IMR-90 (cell line): Measurements from ENCODE around the gene SERPINA10. TPM values are rescaled to one million over a fixed set of nuclear protein-coding genes. Genes with fewer than 3 reads are reported as not detected.

Experiments used
- ATAC-seq: fragments of 200-7000 bp; cut with Tn5 transposase; 2 replicates; pipeline ENCODE4 v1.9.1; 2020; ENCODE audit warnings: low read depth, mild to moderate bottlenecking, moderate library complexity
- BruUV-seq: library from RNA; stranded (reverse); fragments of 400-500 nt; replicated peaks from 2 replicates; lab custom pipeline; 2021; lab: Mats Ljungman, UMichigan
- CTCF ChIA-PET: fragments of 300-600 bp; formaldehyde crosslinking; extraction: SDS; loops from one replicate; lab custom pipeline; 2021; ENCODE audit warnings: antibody characterized with exemption; lab: Yijun Ruan, JAX
- POLR2A ChIA-PET: fragments of 300-600 bp; sonication (Branson Sonifier 250); formaldehyde crosslinking; loops from one replicate; lab custom pipeline; 2022; ENCODE audit warnings: antibody characterized with exemption; ENCODE audit not compliant: unreplicated experiment; lab: Charles Lee
- DNase-seq: peaks from one replicate; pipeline ENCODE4 v3.0.0; 2013
- H2AFZ ChIP-seq: replicated peaks from 2 replicates; pipeline ENCODE3; 2013; ENCODE audit warnings: low read length, mild to moderate bottlenecking; ENCODE audit not compliant: poor library complexity
- H2AK5ac ChIP-seq: 2 replicates; pipeline ENCODE4 v1.6.1; 2013; ENCODE audit warnings: low read depth, low read length, inconsistent platforms
- H2AK9ac ChIP-seq: replicated peaks from 2 replicates; pipeline ENCODE3; 2013; ENCODE audit warnings: mild to moderate bottlenecking, low read depth, low read length, moderate library complexity; ENCODE audit not compliant: poor library complexity
- H2BK120ac ChIP-seq: 2 replicates; pipeline ENCODE4 v1.6.1; 2013; ENCODE audit warnings: low read depth, low read length, inconsistent platforms
- H2BK15ac ChIP-seq: 3 replicates; pipeline ENCODE4 v1.6.1; 2013; ENCODE audit warnings: low read depth, low read length, inconsistent platforms
- H2BK20ac ChIP-seq: 2 replicates; pipeline ENCODE4 v1.6.1; 2013; ENCODE audit warnings: low read depth, mild to moderate bottlenecking, inconsistent platforms, low read length, moderate library complexity
- H2BK5ac ChIP-seq: 2 replicates; pipeline ENCODE4 v1.6.1; 2013; ENCODE audit warnings: mild to moderate bottlenecking, low read depth, low read length, inconsistent platforms; ENCODE audit not compliant: poor library complexity, severe bottlenecking
- H3K14ac ChIP-seq: replicated peaks from 2 replicates; pipeline ENCODE4 v1.6.1; 2013; ENCODE audit warnings: low read depth, low read length, inconsistent platforms
- H3K18ac ChIP-seq: 2 replicates; pipeline ENCODE4 v1.6.1; 2013; ENCODE audit warnings: low read depth, low read length, control low read depth
- H3K23ac ChIP-seq: 2 replicates; pipeline ENCODE4 v1.6.1; 2013; ENCODE audit warnings: low read depth, low read length, inconsistent platforms
- H3K27ac ChIP-seq: 2 replicates; pipeline ENCODE4 v1.5.1; 2013; ENCODE audit warnings: mild to moderate bottlenecking, control low read depth, low read length; ENCODE audit not compliant: insufficient read depth
- H3K27me3 ChIP-seq: 2 replicates; pipeline ENCODE4 v1.6.1; 2013; ENCODE audit warnings: low read length; ENCODE audit not compliant: control insufficient read depth, insufficient read depth
- H3K36me3 ChIP-seq: 2 replicates; pipeline ENCODE4 v1.6.1; 2013; ENCODE audit warnings: low read length, mixed read lengths; ENCODE audit not compliant: control insufficient read depth, insufficient read depth
- H3K4ac ChIP-seq: 2 replicates; pipeline ENCODE4 v1.6.1; 2013; ENCODE audit warnings: low read depth, low read length, inconsistent platforms
- H3K4me1 ChIP-seq: 2 replicates; pipeline ENCODE4 v1.6.1; 2013; ENCODE audit warnings: low read length, mixed read lengths; ENCODE audit not compliant: control insufficient read depth, insufficient read depth
- H3K4me2 ChIP-seq: 2 replicates; pipeline ENCODE4 v1.6.1; 2013; ENCODE audit warnings: low read depth, mild to moderate bottlenecking, control low read depth, low read length, moderate library complexity
- H3K4me3 ChIP-seq: 2 replicates; pipeline ENCODE4 v1.5.1; 2013; ENCODE audit warnings: low read depth, mild to moderate bottlenecking, control low read depth, low read length, moderate library complexity; ENCODE audit not compliant: insufficient read depth
- H3K56ac ChIP-seq: 2 replicates; pipeline ENCODE4 v1.6.1; 2013; ENCODE audit warnings: low read length, inconsistent platforms; ENCODE audit not compliant: insufficient read depth; ENCODE audit errors: extremely low read depth
- H3K79me1 ChIP-seq, 2 experiments: 2 replicates each; pipeline ENCODE4 v1.6.1; 2013; ENCODE audit warnings: low read length in 2 of 2, inconsistent platforms in 1 of 2, low read depth in 1 of 2
- H3K9ac ChIP-seq: 2 replicates; pipeline ENCODE4 v1.6.1; 2013; ENCODE audit warnings: low read depth, low read length, control low read depth
- H3K9me1 ChIP-seq: 2 replicates; pipeline ENCODE4 v1.6.1; 2013; ENCODE audit warnings: low read length, inconsistent platforms; ENCODE audit not compliant: insufficient read depth
- H3K9me3 ChIP-seq: 2 replicates; pipeline ENCODE4 v1.6.1; 2013; ENCODE audit warnings: low read length; ENCODE audit not compliant: control insufficient read depth, insufficient read depth
- H4K20me1 ChIP-seq: 2 replicates; pipeline ENCODE4 v1.6.1; 2013; ENCODE audit warnings: low read length, inconsistent platforms; ENCODE audit not compliant: insufficient read depth
- H4K5ac ChIP-seq: 2 replicates; pipeline ENCODE4 v1.6.1; 2013; ENCODE audit warnings: mild to moderate bottlenecking, low read depth, low read length, control low read depth
- H4K8ac ChIP-seq, 2 experiments: 2 replicates each; pipeline ENCODE4 v1.6.1; 2013; ENCODE audit warnings: low read depth in 2 of 2, low read length in 2 of 2, control low read depth in 1 of 2, inconsistent platforms in 1 of 2
- H4K91ac ChIP-seq: 2 replicates; pipeline ENCODE4 v1.6.1; 2013; ENCODE audit warnings: low read depth, low read length, inconsistent platforms; ENCODE audit not compliant: insufficient read depth
- CEBPB ChIP-seq: IDR thresholded peaks from 2 replicates; pipeline ENCODE4 v1.6.1; 2012; ENCODE audit warnings: low read depth, low read length, improper control_type of control experiment
- CHD1 ChIP-seq: IDR thresholded peaks from 2 replicates; pipeline ENCODE4 v1.6.1; 2012; ENCODE audit warnings: low read depth, low read length, improper control_type of control experiment
- CTCF ChIP-seq: conservative IDR thresholded peaks from 2 replicates; pipeline ENCODE4 v1.5.1; 2012; ENCODE audit warnings: mild to moderate bottlenecking, low read depth, low read length, improper control_type of control experiment
- ELK1 ChIP-seq: fragments of 150-350 bp; IDR thresholded peaks from 2 replicates; pipeline ENCODE4 v1.6.1; 2016; ENCODE audit warnings: low read depth, mild to moderate bottlenecking, low read length, moderate library complexity, borderline replicate concordance
- FOS ChIP-seq: fragments of 150-350 bp; IDR thresholded peaks from 2 replicates; pipeline ENCODE4 v1.6.1; 2016; ENCODE audit warnings: low read depth, low read length
- MAFK ChIP-seq: IDR thresholded peaks from 2 replicates; pipeline ENCODE4 v1.6.1; 2012; ENCODE audit warnings: low read depth, low read length, improper control_type of control experiment
- MAZ ChIP-seq: IDR thresholded peaks from 2 replicates; pipeline ENCODE4 v1.6.1; 2012; ENCODE audit warnings: low read depth, mild to moderate bottlenecking, low read length, improper control_type of control experiment, moderate library complexity, borderline replicate concordance
- MXI1 ChIP-seq: IDR thresholded peaks from 2 replicates; pipeline ENCODE4 v1.6.1; 2012; ENCODE audit warnings: low read depth, mild to moderate bottlenecking, low read length, moderate library complexity, borderline replicate concordance
- NFE2L2 ChIP-seq: fragments of 150-350 bp; IDR thresholded peaks from 2 replicates; pipeline ENCODE4 v1.6.1; 2016; ENCODE audit warnings: low read depth, mild to moderate bottlenecking, low read length
- POLR2A ChIP-seq: IDR thresholded peaks from 2 replicates; pipeline ENCODE4 v1.6.1; 2012; ENCODE audit warnings: mild to moderate bottlenecking, low read depth, low read length
- RAD21 ChIP-seq: IDR thresholded peaks from 2 replicates; pipeline ENCODE4 v1.6.1; 2012; ENCODE audit warnings: low read length, improper control_type of control experiment
- RFX5 ChIP-seq: IDR thresholded peaks from 2 replicates; pipeline ENCODE4 v1.8.0; 2012; ENCODE audit warnings: low read depth, mild to moderate bottlenecking, low read length, moderate library complexity
- SMC3 ChIP-seq: fragments of 150-350 bp; IDR thresholded peaks from 2 replicates; pipeline ENCODE4 v1.6.1; 2016; ENCODE audit warnings: low read depth, mild to moderate bottlenecking, antibody characterized with exemption, low read length, moderate library complexity
- USF2 ChIP-seq: fragments of 150-350 bp; IDR thresholded peaks from 2 replicates; pipeline ENCODE4 v1.6.1; 2017; ENCODE audit warnings: mild to moderate bottlenecking, antibody characterized with exemption, low read length, low read depth
- WGBS, 2 experiments: methylation state at CpG; one replicate each; pipeline versions ENCODE4 v1.1.5 to v1.1.7; 2013; ENCODE audit warnings: missing lambda C conversion rate in 2 of 2; ENCODE audit not compliant: insufficient read length in 1 of 2; ENCODE audit errors: extremely low coverage in 2 of 2; 5-methylcytosine and 5-hydroxymethylcytosine counted together
- dilution Hi-C: fragments of 300-500 bp; cut with HindIII; formaldehyde crosslinking; loops from one replicate; pipeline ENCODE4 v1.14.3; 2018; ENCODE audit warnings: low sequenced_read_pairs; ENCODE audit not compliant: unreplicated experiment
- in situ Hi-C: fragments of 300-500 bp; cut with MboI; formaldehyde crosslinking; loops from 3 replicates; pipeline ENCODE4 v1.14.3; 2019; ENCODE audit warnings: low sequenced_read_pairs, inconsistent platforms, mixed read lengths
- intact Hi-C: fragments of 100-400 bp; cut with micrococcal nuclease; formaldehyde crosslinking; loops from 2 replicates; pipeline ENCODE4 v1.10.0; 2022
- polyA plus RNA-seq, 3 experiments: library from polyadenylated mRNA; depleted of rRNA; stranded (reverse); fragments of >200 nt; gene quantifications; 2 replicates each; pipeline ENCODE4 v1.2.3, GENCODE V29; 2012; ENCODE audit warnings: low replicate concordance in 1 of 3
- total RNA-seq: library from RNA; depleted of rRNA; stranded (reverse); fragments of >200 nt; gene quantifications from 2 replicates; pipeline ENCODE4 v1.2.3, GENCODE V29; 2012

Gene SERPINA10
- total and polyA plus RNA-seq, 2 of the 4 experiments (the other 2 are of a cell fraction): not detected

GRCh38 chr14:94282991-94283723 lies 9.9 kb downstream of the SERPINA10 start:
- no peak overlapping the region for H3K14ac ChIP-seq
- H4K91ac ChIP-seq: no peak overlapping the region
- ChIA-PET CTCF (no interaction called here), POLR2A (no interaction called here)
- no peak for TF ChIP-seq CHD1
- TF ChIP-seq MAFK: no peak
- no peak for TF ChIP-seq MXI1
- TF ChIP-seq FOS: no peak
- no peak for TF ChIP-seq ELK1
- TF ChIP-seq RAD21: no peak
- no peak for TF ChIP-seq SMC3
- no peak for TF ChIP-seq CTCF
- no peak for TF ChIP-seq POLR2A
- no peak for TF ChIP-seq MAZ
- no peak for TF ChIP-seq USF2
- no peak for TF ChIP-seq CEBPB
- no peak for TF ChIP-seq NFE2L2
- TF ChIP-seq RFX5: no peak
- H2BK120ac ChIP-seq: no peak overlapping the region
- H2AK9ac ChIP-seq: no peak overlapping the region
- no peaks in the 10 kb centered on the region for H3K27me3 ChIP-seq
- no peaks in the 10 kb centered on the region for H3K36me3 ChIP-seq
- no peak overlapping the region for H3K56ac ChIP-seq
- H2AFZ ChIP-seq: no peak overlapping the region
- no peak overlapping the region for H4K5ac ChIP-seq
- no peaks in the 10 kb centered on the region for H3K79me1 ChIP-seq
- H4K8ac ChIP-seq: no peak overlapping the region
- H3K4me1 ChIP-seq: no peaks in the 10 kb centered on the region
- dilution Hi-C loops: no loop called here
- ATAC-seq (no peak), DNase-seq (no peak)
- no peak overlapping the region for H3K9ac ChIP-seq
- intact Hi-C loops: no loop called here
- WGBS, 2 experiments: no CpG with 5 or more reads among the region's 2 CpGs
- no peak overlapping the region for H3K23ac ChIP-seq
- H3K4me3 ChIP-seq: no peak overlapping the region
- H2BK20ac ChIP-seq: no peak overlapping the region
- H2BK5ac ChIP-seq: no peak overlapping the region
- no TSS peak for BruUV-seq
- H3K4me2 ChIP-seq: no peak overlapping the region
- no peaks in the 10 kb centered on the region for H4K20me1 ChIP-seq
- in situ Hi-C loops: no loop called here
- H3K27ac ChIP-seq: no peak overlapping the region
- H2AK5ac ChIP-seq: no peak overlapping the region
- no peak overlapping the region for H3K18ac ChIP-seq
- no peaks in the 10 kb centered on the region for H3K9me3 ChIP-seq
- H3K4ac ChIP-seq: no peak overlapping the region
- H3K9me1 ChIP-seq: no peaks in the 10 kb centered on the region
- no peak overlapping the region for H2BK15ac ChIP-seq
